GM23248 (cell line): ENCODE data around the gene ITGAL.

Source experiments
- EZH2 ChIP-seq: fragments of 200-600 bp; sonication (generic); IDR thresholded peaks from 2 replicates; pipeline ENCODE4 v1.6.1; 2018; ENCODE audit warnings: antibody characterized with exemption, mild to moderate bottlenecking; ENCODE audit not compliant: insufficient read depth, poor library complexity, severe bottlenecking
- EZH2phosphoT487 ChIP-seq: fragments of 200-600 bp; sonication (generic); IDR thresholded peaks from 2 replicates; pipeline ENCODE4 v1.6.1; 2018; ENCODE audit warnings: antibody characterized with exemption, moderate library complexity, mild to moderate bottlenecking, low read depth; ENCODE audit not compliant: insufficient read depth

GRCh38 chr16:30526137-30526822 lies 53.7 kb downstream of the ITGAL start, which contains the start of gene ZNF768:
- TF ChIP-seq EZH2 (no peak), EZH2phosphoT487 (no peak)
